22Rv1 (cell line): ENCODE measurements around the gene GOPC.

Source experiments
- CTCF ChIP-seq: fragments of 450-650 bp; IDR thresholded peaks from 2 replicates; pipeline ENCODE4 v1.5.1; 2017; ENCODE audit warnings: mild to moderate bottlenecking
- ZFX ChIP-seq: fragments of 450-650 bp; IDR thresholded peaks from 2 replicates; pipeline ENCODE4 v1.6.1; 2017; ENCODE audit warnings: antibody characterized with exemption, borderline replicate concordance

GRCh38 chr6:117603821-117604220 lies 1.5 kb upstream of the GOPC start:
- no peak for TF ChIP-seq CTCF
- TF ChIP-seq ZFX: no peak
